Activated CD4-positive, alpha-beta T cell treated with anti-CD3 and anti-CD28 coated beads for 1 hour (primary cell): Measurements from ENCODE around the gene ATP1A3.
"Not testable (repeated sequence)": the region's sequence is repeated elsewhere in the genome, so short reads cannot be mapped to it uniquely, and the experiment has no call there.

Experiments
- DNase-seq: peaks from one replicate; pipeline ENCODE4 v3.0.0-alpha.2; 2020

Gene ATP1A3

GRCh38 chr19:41944336-41944735 is 49.7 kb downstream of the ATP1A3 start:
- no peak for DNase-seq

GRCh38 chr19:41941410-41942202 is 52.4 kb downstream of the ATP1A3 start:
- no peak for DNase-seq

- DNase-seq, result no peak
These were observed 53.2 kb downstream of the ATP1A3 start for GRCh38 chr19:41940731-41941409.

- peak; percentile 23 for DNase-seq
These were observed 53.9 kb downstream of the ATP1A3 start for GRCh38 chr19:41939861-41940730.

GRCh38 chr19:41939209-41939608 is 54.8 kb downstream of the ATP1A3 start:
- DNase-seq, result not testable (repeated sequence)

- DNase-seq, result no peak
These were observed 56.2 kb downstream of the ATP1A3 start for GRCh38 chr19:41937525-41938468.

GRCh38 chr19:41936961-41937360 is 57.1 kb downstream of the ATP1A3 start:
- no peak for DNase-seq

- DNase-seq, result no peak
These were observed 57.6 kb downstream of the ATP1A3 start for GRCh38 chr19:41936416-41936850.

GRCh38 chr19:41935760-41936415 is 58.1 kb downstream of the ATP1A3 start:
- DNase-seq, result no peak

- peak; percentile 60 for DNase-seq
These were observed 59.1 kb downstream of the ATP1A3 start for GRCh38 chr19:41934849-41935374.

- DNase-seq, result no peak
These were observed 60.2 kb downstream of the ATP1A3 start for GRCh38 chr19:41933693-41934426.

GRCh38 chr19:41932720-41933332 is 61.2 kb downstream of the ATP1A3 start:
- no peak for DNase-seq

GRCh38 chr19:41932259-41932719 is 61.7 kb downstream of the ATP1A3 start:
- no peak for DNase-seq

- no peak for DNase-seq
These were observed 63.0 kb downstream of the ATP1A3 start for GRCh38 chr19:41930926-41931592.

- no peak for DNase-seq
These were observed 63.7 kb downstream of the ATP1A3 start for GRCh38 chr19:41930322-41930722.

GRCh38 chr19:41929536-41930071 is 64.4 kb downstream of the ATP1A3 start:
- DNase-seq, result no peak

GRCh38 chr19:41928754-41929535 is 65.1 kb downstream of the ATP1A3 start:
- DNase-seq, result no peak

GRCh38 chr19:41928221-41928683 is 65.8 kb downstream of the ATP1A3 start, which contains the start of gene ERFL:
Gene ERFL, minus strand, starts transcription at chr19:41928449. Its CDS starts 15,530 bp downstream, at chr19:41912919.
- no peak for DNase-seq
